NK-92 treated with Interleukin-12 subunit alpha and Interleukin-12 subunit beta, amount 100 ng/mL, for 24 hours (cell line): ENCODE results near the gene OAF.

Source experiments
- DNase-seq: peaks from one replicate; lab custom pipeline; 2025; lab: John Stamatoyannopoulos, UW

The OAF gene

DNA sequence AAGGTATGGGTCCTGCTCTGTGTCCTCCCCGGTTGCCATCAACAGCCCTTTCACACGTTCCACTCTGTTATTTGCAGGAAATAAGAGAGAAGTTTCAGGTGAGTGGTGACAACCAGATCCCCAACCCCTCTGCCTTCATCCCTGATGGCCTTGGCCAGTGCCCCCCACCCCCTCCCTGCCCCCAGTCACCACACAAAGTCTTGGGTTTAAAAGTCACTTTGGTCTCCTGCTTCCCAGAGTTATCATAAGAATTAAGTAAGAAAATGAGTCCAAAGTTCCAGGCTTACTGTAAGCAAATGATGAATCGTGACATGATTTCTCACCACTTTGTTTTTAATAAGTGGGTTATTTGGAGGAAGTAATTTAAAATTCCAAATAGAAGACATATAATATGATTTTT is 9.2 kb upstream of the OAF start:
- no peak for DNase-seq

DNA sequence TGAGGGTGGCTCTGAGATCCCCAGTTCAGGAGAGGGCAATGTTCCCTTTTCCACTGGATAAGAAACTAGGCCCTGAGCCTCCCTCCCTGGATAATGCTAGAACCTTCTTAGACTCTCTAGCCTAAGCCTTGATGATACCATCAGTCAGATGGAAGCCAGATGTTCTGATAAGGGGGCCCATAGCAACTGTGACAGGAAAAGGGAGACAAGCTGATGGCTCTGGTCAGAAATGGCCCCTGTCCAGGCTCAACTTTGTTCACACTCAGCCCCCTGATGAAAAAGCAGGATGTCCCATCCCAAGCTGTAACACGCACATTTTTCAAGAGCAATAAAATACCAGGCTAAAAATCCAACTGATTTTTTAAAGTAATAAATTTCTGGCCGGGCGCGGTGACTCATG is 7.2 kb upstream of the OAF start:
- no peak for DNase-seq

- no peak for DNase-seq
Measured at GRCh38 chr11:120205596-120206161, 5.2 kb upstream of the OAF start.

- no peak for DNase-seq
Measured at GRCh38 chr11:120207512-120207911, 3.3 kb upstream of the OAF start.

DNA sequence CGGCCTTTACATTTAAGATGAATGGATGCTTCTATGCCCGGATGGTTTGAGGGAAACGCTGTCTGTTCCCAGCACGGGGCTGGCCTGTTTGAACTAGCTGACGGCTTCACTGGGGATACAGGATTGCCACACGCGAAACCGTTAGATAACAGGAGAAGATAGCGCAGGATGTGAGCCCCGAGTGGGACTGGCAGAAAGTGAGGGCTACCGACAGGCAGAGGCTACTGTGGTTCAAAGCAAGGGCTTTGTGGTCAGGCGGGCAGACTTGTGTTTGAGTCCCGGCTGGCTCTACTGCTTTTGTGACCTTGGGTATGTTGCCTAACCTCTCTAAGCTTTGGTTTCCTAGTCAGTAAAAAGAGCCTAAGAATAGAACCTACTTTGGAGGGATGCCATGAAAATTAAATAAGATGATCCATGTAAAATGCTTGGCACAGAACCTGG is 2.8 kb upstream of the OAF start:
- DNase-seq = no peak

DNA sequence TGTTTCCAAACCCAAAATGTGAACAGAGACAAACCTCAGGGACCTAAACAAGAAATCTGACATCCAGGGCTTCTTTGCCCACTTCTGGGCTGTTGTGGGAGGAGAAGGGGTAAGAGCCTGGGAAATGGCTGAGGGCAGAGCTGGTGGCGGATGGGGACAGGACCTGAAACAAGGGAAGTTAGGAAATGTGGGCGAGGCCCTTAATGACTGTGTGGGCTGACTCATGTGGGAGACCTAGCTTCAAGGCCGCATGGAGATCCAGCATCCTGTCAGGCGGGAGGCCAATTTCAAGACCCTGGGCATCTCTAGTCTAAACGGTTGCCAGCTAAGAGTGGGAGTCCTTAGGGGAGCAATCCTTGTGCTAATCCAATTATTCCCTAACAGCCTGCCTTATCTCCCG is 2.1 kb upstream of the OAF start:
- DNase-seq = no peak

GRCh38 chr11:120209746-120210625 is 846 bp upstream of the OAF start:
- DNase-seq = no peak

GRCh38 chr11:120211522-120212258 is 858 bp downstream of the OAF start:
- no peak for DNase-seq

DNA sequence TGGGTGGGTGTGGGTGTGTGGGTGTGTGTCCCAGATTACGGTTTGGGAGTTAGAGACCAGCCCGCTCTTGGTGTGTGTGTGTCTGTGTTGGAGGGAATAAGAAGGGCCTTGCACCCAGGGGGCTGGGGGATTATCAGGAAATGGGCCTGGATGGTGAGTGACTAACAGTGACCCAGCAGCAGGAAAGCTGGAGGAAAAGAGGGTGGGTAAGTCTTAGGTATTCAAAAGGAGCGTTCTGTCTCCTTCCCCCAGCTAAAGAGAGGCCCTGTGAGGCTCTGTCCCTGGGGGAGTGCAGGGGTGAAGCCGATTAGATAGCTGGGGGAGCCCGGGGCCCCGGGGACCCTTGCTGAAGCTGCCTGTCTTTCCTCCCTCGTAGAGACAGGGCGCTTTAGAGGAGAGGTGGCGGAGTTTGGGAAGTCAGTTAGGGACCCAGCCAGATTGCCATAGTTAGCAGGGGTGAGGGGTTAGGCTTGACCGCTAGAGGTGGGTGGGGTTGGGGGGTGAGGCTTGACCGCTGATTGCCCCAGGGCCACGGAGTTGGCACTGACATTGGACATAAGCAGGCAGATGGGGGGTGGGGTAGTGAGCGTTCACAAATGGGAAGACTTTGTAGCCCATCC is 1.5 kb downstream of the OAF start:
- no peak for DNase-seq

- DNase-seq = no peak
Measured at GRCh38 chr11:120212926-120213325, 2.1 kb downstream of the OAF start.

GRCh38 chr11:120214581-120214980 is 3.7 kb downstream of the OAF start:
- DNase-seq = no peak

DNA sequence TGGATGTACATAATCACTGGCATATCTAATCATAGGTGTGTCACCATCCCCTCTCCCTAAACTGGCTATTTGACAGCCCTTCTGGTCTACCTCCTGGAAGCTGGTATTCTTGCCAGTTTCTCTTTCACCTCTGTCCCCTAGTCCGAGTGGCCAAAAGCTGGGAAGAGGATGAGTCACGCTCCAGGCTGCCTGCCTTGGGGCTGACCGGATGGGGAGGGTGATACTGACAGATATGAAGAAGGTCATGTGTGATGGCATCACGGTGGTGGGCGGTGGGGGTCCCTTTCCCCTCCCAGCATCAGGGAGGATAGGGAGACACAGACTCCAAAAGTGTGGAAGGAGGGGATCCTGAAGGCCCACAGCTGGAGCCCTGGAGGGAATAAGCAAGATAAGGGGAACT is 4.8 kb downstream of the OAF start:
- no peak for DNase-seq

GRCh38 chr11:120216426-120217102 is 5.7 kb downstream of the OAF start:
- no peak for DNase-seq

DNA sequence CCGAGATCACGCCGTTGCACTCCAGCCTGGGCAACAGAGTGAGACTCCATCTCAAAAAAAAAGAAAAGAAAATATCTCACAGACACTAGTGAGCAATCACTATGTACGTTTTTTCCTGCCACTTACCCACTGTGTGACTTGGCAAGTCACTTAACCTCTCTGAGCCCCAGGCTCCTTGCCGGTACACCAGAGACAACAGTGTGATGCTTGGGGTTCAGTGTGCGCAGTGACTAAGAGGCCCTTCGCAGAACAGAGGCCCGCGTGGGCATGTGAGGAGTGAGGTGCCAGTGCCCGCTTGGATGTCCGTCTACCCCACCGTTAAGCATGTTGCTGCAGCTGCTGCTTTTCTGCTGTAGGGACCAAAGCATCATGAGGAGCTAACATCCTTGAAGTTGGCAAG is 6.7 kb downstream of the OAF start:
- no peak for DNase-seq

GRCh38 chr11:120217941-120218694 is 7.3 kb downstream of the OAF start:
- no peak for DNase-seq

DNA sequence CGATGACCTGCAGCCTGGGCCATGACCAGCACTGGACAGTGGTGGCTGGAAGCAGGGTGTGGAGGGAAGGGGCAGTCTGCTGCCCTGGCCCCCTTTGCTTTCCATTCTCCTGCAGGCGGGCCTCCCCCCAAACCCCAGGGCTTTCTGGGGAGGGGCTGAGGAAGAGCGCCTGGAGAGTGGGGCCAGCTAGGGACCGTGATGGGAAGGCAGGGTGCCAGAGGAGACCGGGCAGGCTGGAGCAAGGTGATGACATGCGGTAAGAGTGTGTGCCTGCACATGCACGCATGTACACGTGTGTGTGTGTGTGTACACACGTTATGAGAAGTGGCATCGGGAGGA is 7.8 kb downstream of the OAF start:
- DNase-seq = no peak

DNA sequence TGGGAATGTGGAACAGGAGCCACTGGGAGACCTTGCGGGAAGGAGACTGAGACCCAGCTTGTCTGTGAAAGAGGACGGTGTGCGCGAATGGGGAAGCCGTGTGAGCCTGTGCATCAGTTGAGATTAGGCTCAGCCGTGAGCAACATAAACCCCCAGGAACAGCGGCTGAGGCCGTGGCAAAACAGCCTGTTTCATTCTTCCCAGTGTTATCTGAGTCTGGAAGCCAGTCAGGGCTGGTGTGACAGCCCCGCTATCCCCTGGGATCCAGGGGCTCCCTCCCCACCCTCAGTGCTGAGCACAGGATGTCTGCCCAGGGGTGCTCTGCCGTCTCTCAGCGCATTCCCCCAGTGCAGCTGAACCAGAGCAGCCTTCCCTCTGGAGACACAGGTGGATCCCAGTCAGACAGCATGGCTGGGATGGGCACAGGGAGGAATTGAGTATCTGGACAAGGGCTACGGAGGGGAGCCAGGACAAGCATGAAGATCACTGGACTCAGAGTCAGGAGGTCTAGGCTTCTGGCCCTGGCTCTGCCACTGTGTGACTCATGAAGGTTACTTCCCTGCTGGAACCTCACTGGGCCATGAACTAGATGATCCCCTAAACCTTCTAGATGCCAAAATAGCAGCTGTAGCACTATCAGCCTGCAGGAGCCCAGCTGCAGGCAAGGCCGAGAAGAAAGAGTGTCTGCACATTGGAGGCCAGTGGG is 8.6 kb downstream of the OAF start:
- DNase-seq = no peak

DNA sequence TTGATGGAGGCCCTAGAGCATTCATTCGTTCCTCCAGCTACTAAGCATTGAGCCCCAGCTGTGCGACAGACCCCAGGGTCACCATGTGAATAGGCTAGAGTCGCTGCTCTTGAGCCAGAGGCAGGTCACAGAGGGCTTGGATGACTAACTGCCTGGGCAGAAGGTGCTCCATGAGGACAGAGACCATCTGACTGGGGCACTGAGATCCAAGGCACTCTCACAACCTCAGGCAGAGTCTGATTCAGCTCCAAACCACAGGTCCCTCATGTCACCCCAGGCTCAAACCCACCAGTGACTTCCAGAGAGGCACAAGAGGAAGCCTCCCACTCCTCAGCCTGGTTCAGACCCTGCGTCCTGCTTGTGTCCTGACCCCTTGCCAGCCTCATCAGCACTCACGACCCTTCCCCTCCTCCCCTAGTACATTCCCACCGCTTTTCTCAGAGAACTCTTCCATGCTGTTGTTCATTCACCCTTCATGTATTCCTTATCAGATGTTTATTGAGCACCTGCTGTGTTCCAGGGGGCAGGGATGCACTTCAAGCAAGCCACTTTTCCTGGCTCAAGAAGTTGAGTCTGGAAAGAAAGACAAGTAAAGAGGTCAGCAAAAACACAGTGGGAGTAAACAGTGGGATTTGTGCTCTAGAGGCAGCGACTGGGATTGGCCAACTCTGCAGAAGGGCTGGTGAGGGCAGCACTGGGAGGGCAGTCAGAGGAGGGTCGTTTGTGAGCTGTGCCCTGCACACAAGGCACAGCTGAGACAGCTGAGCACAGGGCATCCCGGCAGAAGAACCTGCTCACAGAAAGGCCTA is 9.3 kb downstream of the OAF start:
- no peak for DNase-seq

DNA sequence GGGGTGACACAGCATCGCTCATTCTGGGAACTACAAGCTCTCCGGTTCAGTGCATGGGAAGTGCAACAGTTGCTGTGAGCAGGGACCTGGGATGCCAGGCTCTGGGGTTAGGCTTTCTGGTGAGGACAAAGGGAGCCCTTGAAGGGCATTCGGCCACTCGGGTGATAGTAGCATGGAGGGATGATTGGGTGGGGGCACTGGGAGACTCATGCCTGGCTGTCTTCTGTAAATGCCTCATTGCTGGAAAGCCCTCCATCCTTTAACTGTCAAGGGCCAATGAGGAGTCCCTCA is 9.9 kb downstream of the OAF start:
- no peak for DNase-seq

DNA sequence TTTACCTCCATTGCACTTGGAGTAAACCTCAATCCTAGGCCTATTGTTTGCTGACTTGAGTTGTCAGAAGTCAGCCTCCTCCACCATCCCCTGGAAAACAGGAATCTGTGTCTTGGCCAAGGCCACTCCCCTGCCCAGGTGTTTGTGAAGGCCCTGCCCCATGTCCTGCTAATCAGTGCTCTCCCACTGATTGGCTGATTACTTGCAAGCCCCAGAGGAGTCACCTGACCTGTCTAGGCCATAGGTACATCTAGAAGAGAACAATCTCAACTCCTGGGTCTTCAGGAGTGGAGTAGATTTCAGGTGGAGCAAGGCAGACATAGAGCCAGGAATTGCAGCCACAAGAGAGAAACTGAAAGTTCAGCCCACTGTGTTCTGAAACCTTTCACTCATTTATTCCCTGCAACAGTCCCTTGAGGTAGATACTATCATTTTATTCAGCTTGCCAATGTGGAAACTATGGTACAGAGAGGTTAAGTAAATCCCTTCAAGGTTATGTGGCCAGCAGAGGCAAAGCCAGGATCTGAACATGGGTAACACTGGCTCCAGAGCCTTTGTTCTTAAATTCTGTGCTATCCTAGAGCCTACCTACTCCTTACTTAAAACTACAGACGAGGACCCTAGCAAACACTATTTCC is 10.4 kb downstream of the OAF start:
- no peak for DNase-seq
